Measurements from ENCODE around the gene PIK3R5. TPM values are rescaled to one million over a fixed set of nuclear protein-coding genes. Genes with fewer than 3 reads are reported as not detected.

Gene PIK3R5
- total RNA-seq, 4 donors from 2014 or later = 17.8 to 62.1 (median 22.5) TPM

DNA sequence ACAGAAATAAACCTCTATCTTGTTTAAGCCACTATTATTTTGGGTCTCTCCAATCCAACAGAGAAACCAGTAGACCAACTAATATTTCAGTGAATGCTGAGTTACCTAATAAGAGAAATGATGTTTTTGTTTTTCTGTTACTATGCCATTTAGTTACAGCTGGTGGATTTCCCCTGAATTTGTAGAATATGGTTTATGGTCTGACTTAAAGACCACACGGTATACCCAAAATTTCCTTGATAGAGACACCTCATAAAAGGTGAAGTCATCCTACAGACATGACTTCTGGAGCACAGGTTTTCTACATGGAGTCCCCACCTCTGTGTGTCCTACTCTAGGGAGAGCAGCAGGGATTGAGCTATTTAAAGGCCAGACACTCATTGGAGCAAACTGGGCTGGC lies 13.3 kb downstream of the PIK3R5 start:
- H3K4me1 ChIP-seq = no peaks in the 10 kb centered on the region
- H3K36me3 ChIP-seq = no peaks in the 10 kb centered on the region
- DNase-seq (ENCODE audit: low spot score in 2 of 2) = no peak
- H3K9me3 ChIP-seq = peaks cover 0 to 4% (median 0%) of the 10 kb centered on the region in 4 donors
- TF ChIP-seq POLR2A (IDR thresholded peaks at IDR 0.05) (no peak), EP300 (IDR thresholded peaks at IDR 0.05) (no peak)
- TF ChIP-seq, protein P1, sequence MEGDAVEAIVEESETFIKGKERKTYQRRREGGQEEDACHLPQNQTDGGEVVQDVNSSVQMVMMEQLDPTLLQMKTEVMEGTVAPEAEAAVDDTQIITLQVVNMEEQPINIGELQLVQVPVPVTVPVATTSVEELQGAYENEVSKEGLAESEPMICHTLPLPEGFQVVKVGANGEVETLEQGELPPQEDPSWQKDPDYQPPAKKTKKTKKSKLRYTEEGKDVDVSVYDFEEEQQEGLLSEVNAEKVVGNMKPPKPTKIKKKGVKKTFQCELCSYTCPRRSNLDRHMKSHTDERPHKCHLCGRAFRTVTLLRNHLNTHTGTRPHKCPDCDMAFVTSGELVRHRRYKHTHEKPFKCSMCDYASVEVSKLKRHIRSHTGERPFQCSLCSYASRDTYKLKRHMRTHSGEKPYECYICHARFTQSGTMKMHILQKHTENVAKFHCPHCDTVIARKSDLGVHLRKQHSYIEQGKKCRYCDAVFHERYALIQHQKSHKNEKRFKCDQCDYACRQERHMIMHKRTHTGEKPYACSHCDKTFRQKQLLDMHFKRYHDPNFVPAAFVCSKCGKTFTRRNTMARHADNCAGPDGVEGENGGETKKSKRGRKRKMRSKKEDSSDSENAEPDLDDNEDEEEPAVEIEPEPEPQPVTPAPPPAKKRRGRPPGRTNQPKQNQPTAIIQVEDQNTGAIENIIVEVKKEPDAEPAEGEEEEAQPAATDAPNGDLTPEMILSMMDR (IDR thresholded peaks at IDR 0.05) = no peak
- H3K27ac ChIP-seq = no peak overlapping the region
- H3K4me3 ChIP-seq = no peak overlapping the region
- WGBS, 2 donors = 89 to 91% methylated on average over 1 of the region's 1 CpG
- no peaks in the 10 kb centered on the region for H3K27me3 ChIP-seq

DNA sequence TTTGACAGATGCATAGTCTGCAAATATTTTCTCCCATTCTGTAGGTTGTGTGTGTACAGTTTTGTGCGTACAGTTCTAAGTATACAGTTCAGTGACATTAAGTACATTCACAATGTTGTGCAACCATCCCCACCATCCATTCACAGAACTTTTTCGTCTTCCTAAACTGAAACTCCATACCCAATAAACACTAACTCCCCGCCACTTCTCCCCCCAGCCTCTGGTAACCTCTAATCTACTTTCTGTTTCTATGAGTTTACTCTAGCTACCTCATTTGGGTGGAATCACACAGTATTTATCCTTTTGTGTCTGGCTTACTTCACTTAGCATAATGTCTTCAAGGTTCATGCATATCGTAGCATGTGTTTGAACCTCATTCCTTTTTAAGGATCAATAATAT lies 14.3 kb downstream of the PIK3R5 start:
- Histone ChIP-seq H3K27me3 (no peaks in the 10 kb centered on the region), H3K9me3 (peaks cover 0 to 5% (median 0%) of the 10 kb centered on the region in 4 donors), H3K4me1 (no peaks in the 10 kb centered on the region), H3K27ac (no peak overlapping the region), H3K4me3 (no peak overlapping the region), H3K36me3 (no peaks in the 10 kb centered on the region)
- no peak for DNase-seq (ENCODE audit: low spot score in 2 of 2)
- 87 to 89% methylated on average over 4 of the region's 4 CpGs for WGBS, 2 donors
- TF ChIP-seq POLR2A (IDR thresholded peaks at IDR 0.05) = no peak
- TF ChIP-seq, protein P1 (IDR thresholded peaks at IDR 0.05) = no peak
- TF ChIP-seq EP300 (IDR thresholded peaks at IDR 0.05) = no peak

DNA sequence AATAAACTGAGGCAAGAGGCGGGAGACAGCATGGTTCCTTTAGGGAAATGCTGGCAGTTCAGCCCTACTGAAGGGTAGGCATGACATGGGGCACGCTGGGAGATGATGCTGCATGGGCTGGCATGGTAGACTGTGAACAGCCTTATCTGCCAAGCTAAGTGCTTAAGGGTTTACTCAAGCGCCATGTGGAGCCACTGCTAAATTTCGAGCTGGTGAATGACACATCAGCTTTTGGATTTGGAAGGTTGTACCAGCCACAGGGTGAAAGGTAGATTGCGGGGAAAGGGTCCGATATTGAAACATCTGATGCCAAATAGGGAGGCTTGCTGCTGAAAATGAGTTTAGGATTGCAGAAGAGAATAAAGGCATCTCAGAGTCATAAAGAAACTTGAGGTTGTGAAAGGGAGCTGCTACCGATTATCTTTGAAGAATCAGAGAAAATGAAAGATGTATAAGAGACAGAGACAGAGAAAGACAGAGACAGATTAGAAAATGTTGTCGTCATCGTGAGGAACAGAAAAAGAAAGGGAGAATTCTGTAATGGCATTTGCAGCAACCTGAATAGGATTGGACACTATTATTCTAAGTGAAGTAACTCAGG lies 16.3 kb downstream of the PIK3R5 start:
- Histone ChIP-seq H3K4me3 (no peak overlapping the region), H3K4me1 (no peaks in the 10 kb centered on the region), H3K9me3 (peaks cover 0 to 21% (median 0%) of the 10 kb centered on the region in 4 donors), H3K27ac (no peak overlapping the region), H3K27me3 (no peaks in the 10 kb centered on the region), H3K36me3 (no peaks in the 10 kb centered on the region)
- DNase-seq (ENCODE audit: low spot score in 2 of 2) = no peak
- WGBS, 2 donors = 87% methylated on average over 9 of the region's 9 CpGs
- TF ChIP-seq POLR2A (IDR thresholded peaks at IDR 0.05) (no peak), EP300 (IDR thresholded peaks at IDR 0.05) (no peak)
- TF ChIP-seq, protein P1 (IDR thresholded peaks at IDR 0.05) = no peak

DNA sequence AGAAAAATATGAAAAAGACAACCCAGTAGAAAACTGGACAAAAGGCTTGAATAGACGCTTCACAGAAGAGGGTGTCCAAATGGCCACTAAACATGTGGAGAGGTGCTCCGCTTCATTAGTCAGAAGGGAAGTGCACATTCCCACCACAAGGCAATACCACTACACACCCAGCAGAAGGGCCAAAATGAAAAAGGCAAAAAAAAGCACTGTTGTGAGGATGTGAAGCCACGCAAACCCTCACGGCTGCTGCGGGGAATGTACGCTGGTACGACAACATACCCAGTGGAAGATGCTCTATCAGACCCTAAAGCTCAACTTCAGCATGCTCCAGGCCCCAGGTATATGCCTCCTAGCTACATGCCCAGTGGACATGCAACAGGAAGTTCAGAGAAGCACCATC lies 17.0 kb downstream of the PIK3R5 start:
- TF ChIP-seq, protein P1 (IDR thresholded peaks at IDR 0.05) = no peak
- TF ChIP-seq POLR2A (IDR thresholded peaks at IDR 0.05) = no peak
- TF ChIP-seq EP300 (IDR thresholded peaks at IDR 0.05) = no peak
- no peaks in the 10 kb centered on the region for H3K27me3 ChIP-seq
- no peaks in the 10 kb centered on the region for H3K36me3 ChIP-seq
- 92 to 93% methylated on average over 7 of the region's 7 CpGs for WGBS, 2 donors
- no peak overlapping the region for H3K4me3 ChIP-seq
- H3K27ac ChIP-seq = no peak overlapping the region
- DNase-seq (ENCODE audit: low spot score in 2 of 2) = no peak
- H3K4me1 ChIP-seq = no peaks in the 10 kb centered on the region
- peaks cover 0 to 23% (median 0%) of the 10 kb centered on the region in 4 donors for H3K9me3 ChIP-seq

DNA sequence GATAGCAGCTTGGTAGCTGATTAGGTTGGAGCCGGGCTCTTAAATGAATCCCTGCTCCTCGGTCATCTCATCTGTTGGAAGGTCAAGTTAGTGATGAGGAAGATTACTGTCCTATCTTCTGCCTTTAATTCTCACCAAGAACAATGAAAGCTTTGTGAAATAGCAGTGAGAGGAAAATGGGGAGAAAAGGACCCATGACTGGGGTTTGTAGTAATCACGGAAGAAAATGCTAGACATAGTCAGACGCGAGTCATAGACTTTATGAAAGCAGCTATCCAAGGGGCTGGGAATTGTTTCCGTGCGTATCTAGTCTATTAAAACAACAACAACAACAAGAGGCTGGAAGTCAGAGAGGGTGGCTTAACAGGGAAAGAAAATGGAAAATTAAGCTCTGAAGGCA lies 18.3 kb downstream of the PIK3R5 start:
- no peak overlapping the region for H3K27ac ChIP-seq
- DNase-seq (ENCODE audit: low spot score in 2 of 2) = no peak
- 45 to 56% methylated on average over 7 of the region's 7 CpGs for WGBS, 2 donors
- no peak overlapping the region for H3K4me3 ChIP-seq
- H3K9me3 ChIP-seq = peaks cover 0 to 23% (median 0%) of the 10 kb centered on the region in 4 donors
- no peaks in the 10 kb centered on the region for H3K27me3 ChIP-seq
- peaks cover 0 to 1% (median 0%) of the 10 kb centered on the region in 4 donors for H3K4me1 ChIP-seq
- no peaks in the 10 kb centered on the region for H3K36me3 ChIP-seq
- TF ChIP-seq, protein P1 (IDR thresholded peaks at IDR 0.05) = no peak
- TF ChIP-seq EP300 (IDR thresholded peaks at IDR 0.05) (no peak), POLR2A (IDR thresholded peaks at IDR 0.05) (no peak)

All from tibial nerve (tissue), 4 donors.